ENCODE results near the gene COL1A1.

COL1A1 gene

DNA sequence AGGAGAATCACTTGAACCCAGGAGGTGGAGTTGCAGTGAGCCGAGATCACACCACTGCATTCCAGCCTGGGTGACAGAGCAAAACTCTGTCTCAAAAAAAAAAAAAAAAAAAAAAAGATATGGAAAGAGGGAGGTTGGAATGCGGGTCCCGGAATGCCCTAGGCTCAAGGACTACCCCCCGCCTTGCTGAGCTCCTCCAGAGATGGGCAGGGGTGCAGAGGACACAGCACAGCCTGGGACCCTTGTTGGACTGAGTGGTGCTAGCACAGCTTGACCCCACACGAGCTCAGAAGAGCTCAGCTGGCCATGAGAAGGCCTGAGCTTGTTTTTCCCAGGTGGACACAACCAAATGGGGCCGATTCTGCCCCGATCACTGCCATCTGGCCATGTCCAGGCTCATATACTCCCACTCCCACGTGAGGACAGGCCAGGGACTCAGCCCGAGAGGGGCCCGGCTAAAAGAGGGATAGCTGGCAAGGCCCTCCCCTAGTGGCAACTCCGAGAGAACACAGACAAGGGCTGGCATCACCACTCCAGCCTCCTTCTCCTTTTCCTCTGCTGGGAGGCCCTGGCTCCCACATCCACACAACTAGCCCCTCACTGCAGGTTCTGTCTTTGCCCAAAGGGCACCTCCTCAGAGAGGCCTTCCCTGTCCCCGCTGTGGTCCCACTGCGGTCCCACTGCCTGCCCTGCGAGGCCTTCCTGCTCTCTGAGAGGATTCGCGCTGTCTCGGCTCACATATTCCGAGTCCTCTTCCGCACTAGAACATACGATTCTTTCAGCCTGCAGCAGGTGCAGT is 24.7 kb downstream of the COL1A1 start:
- no peaks in the 10 kb centered on the region for H3K27me3 ChIP-seq (ENCODE audit: insufficient read depth, poor library complexity, severe bottlenecking)
- H3K27ac ChIP-seq (replicated peaks): no peak overlapping the region
- TF ChIP-seq SPI1 (IDR thresholded peaks at IDR 0.05; ENCODE audit: borderline replicate concordance, low read depth): no peak
- TF ChIP-seq POLR2AphosphoS5 (IDR thresholded peaks at IDR 0.05; ENCODE audit: low read depth): no peak
- TF ChIP-seq, protein P1, sequence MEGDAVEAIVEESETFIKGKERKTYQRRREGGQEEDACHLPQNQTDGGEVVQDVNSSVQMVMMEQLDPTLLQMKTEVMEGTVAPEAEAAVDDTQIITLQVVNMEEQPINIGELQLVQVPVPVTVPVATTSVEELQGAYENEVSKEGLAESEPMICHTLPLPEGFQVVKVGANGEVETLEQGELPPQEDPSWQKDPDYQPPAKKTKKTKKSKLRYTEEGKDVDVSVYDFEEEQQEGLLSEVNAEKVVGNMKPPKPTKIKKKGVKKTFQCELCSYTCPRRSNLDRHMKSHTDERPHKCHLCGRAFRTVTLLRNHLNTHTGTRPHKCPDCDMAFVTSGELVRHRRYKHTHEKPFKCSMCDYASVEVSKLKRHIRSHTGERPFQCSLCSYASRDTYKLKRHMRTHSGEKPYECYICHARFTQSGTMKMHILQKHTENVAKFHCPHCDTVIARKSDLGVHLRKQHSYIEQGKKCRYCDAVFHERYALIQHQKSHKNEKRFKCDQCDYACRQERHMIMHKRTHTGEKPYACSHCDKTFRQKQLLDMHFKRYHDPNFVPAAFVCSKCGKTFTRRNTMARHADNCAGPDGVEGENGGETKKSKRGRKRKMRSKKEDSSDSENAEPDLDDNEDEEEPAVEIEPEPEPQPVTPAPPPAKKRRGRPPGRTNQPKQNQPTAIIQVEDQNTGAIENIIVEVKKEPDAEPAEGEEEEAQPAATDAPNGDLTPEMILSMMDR (IDR thresholded peaks at IDR 0.05; ENCODE audit: insufficient read depth, low read length): no peak
- no peak for TF ChIP-seq GABPA (IDR thresholded peaks at IDR 0.05; ENCODE audit: low read depth)
- TF ChIP-seq REST (IDR thresholded peaks at IDR 0.05; ENCODE audit: insufficient replicate concordance, low read depth): no peak
- no peak for DNase-seq (ENCODE audit: low read depth in 1 of 2, low spot score in 1 of 2)
- H3K4me3 ChIP-seq (replicated peaks; ENCODE audit: insufficient read depth, low read length): no peak overlapping the region

- TF ChIP-seq REST (IDR thresholded peaks at IDR 0.05; ENCODE audit: insufficient replicate concordance, low read depth) (no peak), POLR2AphosphoS5 (IDR thresholded peaks at IDR 0.05; ENCODE audit: low read depth) (no peak), SPI1 (IDR thresholded peaks at IDR 0.05; ENCODE audit: borderline replicate concordance, low read depth) (no peak), GABPA (IDR thresholded peaks at IDR 0.05; ENCODE audit: low read depth) (no peak)
- TF ChIP-seq, protein P1 (IDR thresholded peaks at IDR 0.05; ENCODE audit: insufficient read depth, low read length): no peak
- Histone ChIP-seq H3K27ac (replicated peaks) (no peak overlapping the region), H3K27me3 (ENCODE audit: insufficient read depth, poor library complexity, severe bottlenecking) (no peaks in the 10 kb centered on the region), H3K4me3 (replicated peaks; ENCODE audit: insufficient read depth, low read length) (no peak overlapping the region)
- DNase-seq (ENCODE audit: low read depth in 1 of 2, low spot score in 1 of 2): no peak
Measured at GRCh38 chr17:50175035-50175807, 26.2 kb downstream of the COL1A1 start.

- no peak for TF ChIP-seq POLR2AphosphoS5 (IDR thresholded peaks at IDR 0.05; ENCODE audit: low read depth)
- TF ChIP-seq, protein P1 (IDR thresholded peaks at IDR 0.05; ENCODE audit: insufficient read depth, low read length): no peak
- no peak for TF ChIP-seq SPI1 (IDR thresholded peaks at IDR 0.05; ENCODE audit: borderline replicate concordance, low read depth)
- TF ChIP-seq REST (IDR thresholded peaks at IDR 0.05; ENCODE audit: insufficient replicate concordance, low read depth): no peak
- TF ChIP-seq GABPA (IDR thresholded peaks at IDR 0.05; ENCODE audit: low read depth): no peak
- Histone ChIP-seq H3K27ac (replicated peaks) (no peak overlapping the region), H3K27me3 (ENCODE audit: insufficient read depth, poor library complexity, severe bottlenecking) (no peaks in the 10 kb centered on the region), H3K4me3 (replicated peaks; ENCODE audit: insufficient read depth, low read length) (no peak overlapping the region)
- no peak for DNase-seq (ENCODE audit: low read depth in 1 of 2, low spot score in 1 of 2)
Measured at GRCh38 chr17:50174444-50174843, 27.0 kb downstream of the COL1A1 start.

Data from HL-60 (cell line).